Forelimb muscle (tissue), 1 donor: Measurements from ENCODE around the gene RNF141. TPM values are rescaled to one million over a fixed set of nuclear protein-coding genes. Genes with fewer than 3 reads are reported as not detected.

Experiments
- DNase-seq: peaks from one replicate; pipeline ENCODE4 v3.0.0-alpha.2; 2013; ENCODE audit warnings: low read depth
- polyA plus RNA-seq: library from polyadenylated mRNA; unstranded; fragments of 120-200 nt; gene quantifications from one replicate; pipeline ENCODE4 v1.2.1, GENCODE V29; 2013; ENCODE audit not compliant: insufficient read length

RNF141 gene
- polyA plus RNA-seq, 1 donor = 23.0 TPM

DNA sequence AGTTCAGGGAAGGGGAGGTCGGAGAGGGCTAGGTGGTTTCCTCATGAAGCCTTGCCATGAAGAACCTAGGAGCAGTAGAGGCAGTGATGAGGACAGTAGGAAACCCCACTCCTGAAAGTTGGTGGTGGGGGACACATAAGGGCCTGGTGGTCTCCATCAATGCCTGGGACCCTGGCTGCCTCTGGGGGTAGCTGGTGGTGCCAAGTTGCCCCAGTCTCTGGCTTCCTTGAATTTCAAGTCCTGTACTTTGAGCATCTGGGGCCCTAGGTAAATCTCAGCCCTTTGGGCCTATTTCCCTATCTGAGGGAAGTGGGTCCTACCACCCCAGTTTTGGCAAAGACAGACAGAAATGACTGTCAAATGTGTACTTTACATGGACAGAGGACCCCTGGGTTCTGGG is 57.8 kb downstream of the RNF141 start:
- no peak for DNase-seq

DNA sequence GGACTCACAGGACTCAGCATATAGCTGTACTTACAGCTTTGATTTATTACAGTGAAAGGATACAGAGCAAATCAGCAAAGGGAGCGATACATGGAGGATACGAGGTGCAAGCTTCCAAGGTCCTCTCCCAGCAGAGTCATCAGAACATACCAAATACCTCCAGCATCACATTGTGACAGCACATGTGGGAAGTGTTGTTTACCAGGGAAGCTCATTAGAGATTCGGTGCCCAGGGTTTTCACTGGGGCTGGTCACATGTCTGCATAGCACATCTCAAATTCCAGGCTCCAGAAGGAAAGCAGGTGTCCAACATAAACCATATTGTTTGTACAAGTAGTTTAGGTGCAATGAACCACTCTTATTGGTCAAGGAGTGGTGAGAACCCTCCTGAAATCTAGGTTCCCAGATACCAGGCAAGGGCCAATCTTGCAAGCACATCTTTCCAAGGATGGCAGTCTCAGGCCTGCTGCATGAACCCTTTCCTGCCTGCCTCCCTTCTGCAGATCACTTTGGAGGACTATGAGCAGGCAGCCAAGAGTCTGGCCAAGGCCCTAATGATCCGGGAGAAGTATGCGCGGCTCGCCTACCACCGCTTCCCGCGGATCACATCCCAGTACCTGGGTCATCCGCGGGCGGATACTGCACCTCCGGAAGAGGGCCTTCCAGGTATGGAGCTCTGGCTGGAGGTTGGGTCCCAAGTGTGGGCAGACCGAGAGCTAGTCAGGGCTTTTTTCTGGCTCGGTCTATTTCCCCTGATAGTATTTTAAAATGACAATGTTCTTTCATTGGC is 59.2 kb downstream of the RNF141 start:
- DNase-seq = no peak

DNA sequence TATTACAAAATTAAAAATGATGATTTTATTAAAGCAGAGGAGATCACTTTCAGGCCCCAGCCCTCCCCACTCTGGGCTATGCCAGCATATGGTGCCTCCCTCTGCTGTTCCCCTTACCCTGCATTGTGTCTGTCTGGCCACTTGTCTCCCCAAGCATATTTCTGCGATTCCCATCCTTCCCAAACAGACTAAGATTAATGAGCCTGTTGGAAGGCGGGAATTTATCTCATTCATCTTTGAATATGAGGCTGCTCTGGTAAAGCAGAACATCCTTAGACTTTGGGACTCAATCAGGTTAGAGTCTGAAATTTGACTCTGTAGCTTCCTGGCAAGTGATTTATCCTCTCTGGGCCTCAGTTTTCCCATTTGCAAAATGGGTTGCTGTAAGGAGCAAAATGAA is 60.2 kb downstream of the RNF141 start:
- DNase-seq = no peak

DNA sequence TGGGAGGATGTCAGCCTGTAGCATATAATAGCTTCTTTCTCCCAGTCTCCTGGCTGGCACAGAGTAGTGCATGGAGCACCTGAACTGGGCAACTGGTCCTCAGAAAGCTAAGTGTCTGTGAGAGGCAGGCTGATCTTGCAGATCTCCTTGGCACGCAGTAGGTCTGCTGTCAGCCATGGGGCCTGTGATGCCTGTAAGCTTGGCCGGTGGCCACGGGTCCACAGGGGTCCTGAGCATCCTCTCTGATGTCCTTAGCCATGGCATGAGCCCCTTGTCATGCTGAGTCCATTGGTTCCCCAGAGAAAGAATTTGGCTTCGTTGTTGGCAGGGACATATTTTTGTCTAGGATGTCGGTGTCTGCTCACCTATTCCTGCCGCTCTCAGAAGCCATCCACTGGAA is 61.0 kb downstream of the RNF141 start:
- no peak for DNase-seq

DNA sequence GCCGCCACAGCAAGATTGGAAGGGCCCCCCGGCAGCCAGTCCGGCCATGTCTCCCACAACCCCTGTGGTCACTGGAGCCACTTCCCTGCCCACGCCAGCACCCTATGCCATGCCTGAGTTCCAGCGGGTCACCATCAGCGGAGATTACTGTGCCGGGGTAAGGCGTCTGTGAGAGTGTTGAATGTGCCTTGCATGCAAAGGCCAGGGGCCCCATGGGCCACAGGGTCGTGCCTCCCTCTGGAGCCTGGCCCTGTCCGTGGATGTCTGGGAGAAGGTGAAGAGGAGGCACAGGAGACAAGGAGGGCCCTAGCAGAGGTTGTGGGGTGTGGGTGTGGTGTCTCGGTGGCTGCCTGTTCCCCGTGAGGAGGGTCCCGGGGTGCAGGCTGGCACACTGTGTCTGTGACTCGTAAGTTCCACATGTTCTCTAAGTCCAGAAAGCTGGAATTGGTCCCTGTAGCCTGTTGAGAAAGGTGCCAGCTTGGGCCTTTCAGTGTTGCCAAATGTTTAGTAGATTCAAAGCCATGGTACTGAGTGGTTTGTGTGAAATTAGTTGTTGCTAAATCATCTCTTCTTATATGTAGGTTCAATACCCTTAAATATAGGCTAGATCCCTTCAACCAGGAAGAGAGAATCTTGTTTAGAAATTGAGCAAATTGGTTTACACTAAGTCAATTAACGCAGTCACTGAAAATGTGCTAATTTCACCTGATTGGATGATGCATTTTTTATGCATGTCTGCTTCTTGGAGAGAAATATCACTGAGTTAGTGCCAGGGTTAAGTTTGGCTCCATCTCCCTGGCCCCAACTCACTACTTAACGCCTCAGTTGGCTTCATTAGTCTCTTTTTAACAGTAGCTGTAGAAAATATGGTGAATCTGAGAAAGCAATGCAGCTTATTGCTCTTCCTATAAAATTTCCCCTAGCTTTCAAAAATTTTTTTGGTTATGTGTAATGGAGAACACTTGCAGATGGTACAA is 62.1 kb downstream of the RNF141 start:
- DNase-seq = no peak

DNA sequence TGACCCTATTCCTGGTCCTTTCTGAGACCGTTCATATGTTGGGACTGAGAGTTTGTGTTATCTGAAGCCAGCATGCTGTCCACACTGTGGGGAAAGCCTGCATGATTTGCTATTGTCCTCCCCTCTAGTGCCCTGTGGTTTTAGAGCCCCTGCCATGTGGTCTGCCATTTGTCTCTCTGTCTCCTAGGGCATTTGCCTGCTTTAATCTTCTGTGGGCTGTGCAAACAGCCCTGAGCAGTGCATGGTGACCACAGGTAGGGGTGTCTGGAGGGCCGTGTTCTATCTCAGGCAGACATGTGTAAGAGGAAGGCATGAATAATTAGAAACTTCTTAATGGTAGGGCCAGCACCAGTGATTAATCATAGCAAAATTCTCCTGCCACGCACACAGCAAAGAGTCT is 62.9 kb downstream of the RNF141 start:
- no peak for DNase-seq

DNA sequence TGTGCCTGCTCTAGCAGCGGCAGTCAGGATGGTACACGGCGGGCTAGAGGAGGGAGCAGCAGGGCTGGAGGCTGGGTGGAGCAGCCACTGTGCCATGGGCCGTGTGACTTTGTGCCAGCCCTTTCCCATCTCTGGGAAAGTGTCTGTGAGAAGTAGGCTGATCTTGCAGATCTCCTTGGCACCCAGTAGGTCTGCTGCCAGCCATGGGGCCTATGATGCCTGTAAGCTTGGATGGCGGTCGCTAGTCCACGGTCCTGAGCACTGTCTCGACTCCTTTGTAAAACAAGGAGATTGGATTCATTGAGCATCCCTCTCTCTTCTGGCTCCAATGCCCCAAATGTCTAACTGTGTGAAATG is 63.3 kb downstream of the RNF141 start:
- no peak for DNase-seq

DNA sequence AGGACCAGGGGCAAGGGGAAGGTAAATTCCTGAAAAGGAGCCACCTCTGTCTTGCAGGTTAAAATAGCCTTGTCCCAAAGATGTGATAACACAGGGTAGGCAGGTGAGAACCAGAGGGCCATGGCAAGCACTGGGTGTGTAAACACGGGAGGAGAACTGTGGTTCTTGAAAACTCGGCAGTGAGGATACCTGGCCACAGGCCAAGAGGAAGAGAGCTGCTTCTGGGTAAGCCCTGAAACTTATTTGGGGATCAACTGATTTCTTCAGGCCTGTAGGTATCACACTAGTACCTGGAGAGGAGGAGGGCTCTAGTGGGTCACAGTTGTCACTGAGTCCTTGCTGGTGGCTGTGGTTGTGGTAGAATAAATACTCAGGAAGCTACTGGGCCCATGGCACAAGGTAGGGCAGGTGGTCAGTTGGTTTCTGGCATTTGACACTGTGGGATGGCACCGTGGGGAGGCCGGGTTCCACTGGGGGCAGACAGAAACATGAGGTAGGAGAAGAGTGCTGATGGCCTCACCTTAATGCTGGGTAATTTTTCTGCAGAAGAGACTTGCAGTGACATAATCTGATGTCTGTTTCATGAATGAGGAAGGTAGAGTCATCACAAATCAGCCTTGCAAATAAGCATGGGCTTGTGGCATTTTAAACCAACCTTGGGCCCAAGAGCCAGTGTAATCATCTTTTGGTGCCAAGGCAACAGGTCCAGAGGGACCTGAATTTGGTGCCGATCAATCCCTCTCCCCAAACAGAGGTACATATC is 63.9 kb downstream of the RNF141 start:
- DNase-seq = no peak

DNA sequence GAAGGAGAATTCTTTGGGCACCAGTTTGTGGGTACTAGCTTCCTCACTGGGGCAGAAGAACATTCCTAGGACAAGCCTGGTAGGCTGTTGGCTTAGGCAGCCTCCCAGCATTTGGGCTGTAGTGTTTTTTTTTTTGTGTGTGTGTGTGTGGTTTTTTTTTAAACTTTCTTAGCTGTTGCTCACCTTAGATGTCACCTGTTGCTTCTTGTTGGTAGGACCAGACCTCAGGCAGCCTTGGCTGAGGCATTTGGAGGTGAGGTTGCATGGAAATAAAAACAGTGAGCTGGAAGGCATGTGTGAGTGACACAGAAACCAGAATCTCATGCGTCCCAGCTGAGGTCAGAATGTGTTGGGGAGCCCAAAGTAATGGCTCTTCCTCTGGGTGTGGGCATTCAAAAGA is 64.6 kb downstream of the RNF141 start:
- no peak for DNase-seq

DNA sequence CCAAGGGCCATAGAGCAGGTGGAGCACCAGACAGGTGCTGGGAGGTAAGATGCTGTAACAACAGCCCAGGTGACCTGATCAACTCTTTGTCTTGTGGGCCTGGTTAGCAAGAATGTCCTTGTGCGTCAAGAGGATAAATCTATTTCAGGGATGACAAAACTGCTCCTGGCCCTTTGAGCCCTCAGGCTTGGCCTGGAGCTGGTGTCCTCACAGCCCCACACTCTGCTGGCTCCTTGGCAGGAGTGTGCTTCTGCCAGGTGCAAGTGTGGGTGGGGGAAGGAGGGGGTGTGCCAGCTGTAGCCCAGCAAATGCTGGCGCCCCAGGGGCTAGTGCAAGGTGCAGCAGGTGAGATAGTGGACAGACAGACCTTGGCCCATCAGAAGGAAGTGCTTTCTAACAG is 66.4 kb downstream of the RNF141 start:
- no peak for DNase-seq

DNA sequence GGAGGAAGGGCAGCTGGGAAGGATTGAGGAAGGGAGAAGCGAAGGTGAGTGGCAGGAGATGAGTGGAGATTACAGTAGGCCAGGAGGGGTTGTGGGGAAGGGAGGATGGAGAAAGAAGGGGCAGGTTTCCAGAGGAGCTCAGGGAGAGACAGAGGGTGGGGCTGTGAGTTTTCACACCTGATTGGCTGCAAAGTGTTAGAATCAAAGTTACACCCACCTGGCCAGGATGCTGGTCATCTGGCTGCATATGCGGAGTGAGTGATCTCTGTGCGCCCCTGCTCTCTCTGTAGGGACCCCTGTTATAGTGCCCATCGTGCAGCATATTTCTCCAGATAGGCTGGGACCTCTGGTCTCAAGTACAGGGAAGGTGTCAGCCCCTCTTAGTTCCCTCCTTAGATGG is 67.6 kb downstream of the RNF141 start:
- no peak for DNase-seq

DNA sequence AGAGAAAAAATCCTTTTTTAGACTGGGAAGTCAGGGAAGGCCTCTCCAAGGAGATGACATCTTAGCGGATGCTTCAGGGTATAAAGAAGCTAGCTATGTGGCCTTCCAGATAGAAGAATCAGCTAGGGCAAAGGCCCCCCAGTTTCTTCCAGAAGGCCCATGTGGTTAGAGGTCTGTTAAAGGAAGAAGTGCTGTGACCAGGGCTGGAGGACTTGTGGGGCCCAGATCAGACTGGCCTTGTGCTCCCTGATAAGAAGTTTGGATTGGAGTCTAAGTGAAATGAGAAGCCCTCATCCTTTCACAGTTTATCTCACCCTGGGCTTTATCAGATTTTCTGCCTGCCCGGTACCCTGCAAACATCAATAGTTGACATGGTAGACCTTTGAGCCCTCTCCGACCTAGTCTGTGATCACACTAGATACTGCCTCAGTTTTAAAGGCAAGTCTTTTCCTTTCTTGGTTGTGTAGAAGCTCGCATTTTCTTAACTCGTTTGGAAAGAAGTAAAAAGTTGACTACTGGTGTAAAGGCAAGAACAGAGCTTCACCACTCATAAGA is 78.2 kb downstream of the RNF141 start:
- no peak for DNase-seq

Other genes starting within 250 kb of the RNF141 start
- gene SBF2, start 247.0 kb downstream of the RNF141 start, polyA plus RNA-seq = 18.8 TPM
- 7.4 TPM for gene ADM, start 236.1 kb downstream of the RNF141 start, polyA plus RNA-seq
- 5.3 TPM for gene AMPD3, start 85.9 kb downstream of the RNF141 start, polyA plus RNA-seq
- gene LYVE1, start 27.5 kb upstream of the RNF141 start, polyA plus RNA-seq = 66.6 TPM
- 4.9 TPM for gene IRAG1, start 152.6 kb upstream of the RNF141 start, polyA plus RNA-seq
- gene CTR9, start 210.1 kb upstream of the RNF141 start, polyA plus RNA-seq = 28.7 TPM